CD14-positive monocyte (primary cell): ENCODE results near the gene QSOX1. TPM values are rescaled to one million over a fixed set of nuclear protein-coding genes. Genes with fewer than 3 reads are reported as not detected.

Source experiments
- DNase-seq, 3 donors: peaks; one replicate each; pipeline ENCODE4 v3.0.0-alpha.2; 2011 to 2022
- H2AFZ ChIP-seq: 2 replicates; pipeline ENCODE4 v1.6.0; 2012; ENCODE audit warnings: mild to moderate bottlenecking, low read depth, low read length, inconsistent platforms; ENCODE audit not compliant: insufficient read depth, poor library complexity, severe bottlenecking
- H3K27ac ChIP-seq, 2 donors: 1 replicate in 1 of 2; 2 replicates in 1 of 2; pipeline ENCODE4 v1.5.1; 2012 to 2013; ENCODE audit warnings: low read length in 2 of 2, control low read depth in 1 of 2, inconsistent platforms in 1 of 2, low read depth in 1 of 2, mild to moderate bottlenecking in 1 of 2
- H3K27me3 ChIP-seq, 2 donors: one replicate each; pipeline versions ENCODE4 v1.6.0 to v1.6.1; 2011 to 2013; ENCODE audit warnings: low read length in 2 of 2; ENCODE audit not compliant: control insufficient read depth in 2 of 2, insufficient read depth in 2 of 2
- H3K36me3 ChIP-seq, 2 donors: replicated peaks in 1 of 2; 1 replicate in 1 of 2; 2 replicates in 1 of 2; pipeline versions ENCODE4 v1.5.1 to v1.6.1; 2012 to 2013; ENCODE audit warnings: low read length in 2 of 2, control low read depth in 1 of 2, inconsistent platforms in 1 of 2, mild to moderate bottlenecking in 1 of 2; ENCODE audit not compliant: insufficient read depth in 2 of 2, control insufficient read depth in 1 of 2
- H3K4me1 ChIP-seq, 2 donors: 1 replicate in 1 of 2; 2 replicates in 1 of 2; pipeline versions ENCODE4 v1.5.1 to v1.6.1; 2012 to 2013; ENCODE audit warnings: low read length in 2 of 2, control low read depth in 1 of 2, inconsistent platforms in 1 of 2, mild to moderate bottlenecking in 1 of 2, moderate library complexity in 1 of 2; ENCODE audit not compliant: insufficient read depth in 2 of 2, control insufficient read depth in 1 of 2
- H3K4me2 ChIP-seq: replicated peaks from 2 replicates; pipeline ENCODE3; 2012; ENCODE audit warnings: low read length, moderate library complexity, mild to moderate bottlenecking; ENCODE audit not compliant: poor library complexity, severe bottlenecking; ENCODE audit errors: extremely low read depth
- H3K4me3 ChIP-seq, 3 experiments: fragments of 200-600 bp in 1 of 3; sonication (generic) in 1 of 3; replicated peaks in 1 of 3; 1 replicate in 2 of 3; 2 replicates in 1 of 3; pipeline ENCODE4 v1.5.1; 2011 to 2013; ENCODE audit warnings: low read length in 3 of 3, mild to moderate bottlenecking in 3 of 3, control low read depth in 2 of 3, low read depth in 2 of 3, inconsistent platforms in 1 of 3, moderate library complexity in 1 of 3
- H3K79me2 ChIP-seq: 2 replicates; pipeline ENCODE4 v1.6.0; 2012; ENCODE audit warnings: mild to moderate bottlenecking, control low read depth, inconsistent platforms, low read length, moderate library complexity; ENCODE audit not compliant: insufficient read depth
- H3K9ac ChIP-seq: 2 replicates; pipeline ENCODE4 v1.6.0; 2017; ENCODE audit warnings: low read length, mild to moderate bottlenecking; ENCODE audit not compliant: insufficient read depth, poor library complexity, severe bottlenecking
- H3K9me3 ChIP-seq, 2 donors: replicated peaks in 1 of 2; 1 replicate in 1 of 2; 2 replicates in 1 of 2; pipeline versions ENCODE4 v1.5.1 to v1.6.1; 2012 to 2013; ENCODE audit warnings: low read length in 2 of 2, control low read depth in 1 of 2; ENCODE audit not compliant: control insufficient read depth in 1 of 2, insufficient read depth in 1 of 2
- H4K20me1 ChIP-seq: 2 replicates; pipeline ENCODE4 v1.6.0; 2012; ENCODE audit warnings: mild to moderate bottlenecking, low read length, control low read depth, moderate library complexity; ENCODE audit not compliant: insufficient read depth
- H3K27ac Mint-ChIP-seq, 7 donors: one replicate each; pipeline ENCODE4 v1.8.0; 2020; ENCODE audit warnings: mild to moderate bottlenecking in 7 of 7, mixed read lengths in 7 of 7, moderate library complexity in 6 of 7, inconsistent platforms in 2 of 7
- H3K27me3 Mint-ChIP-seq, 3 donors: one replicate each; pipeline ENCODE4 v1.8.0; 2021 to 2022; ENCODE audit warnings: low read depth in 3 of 3, mild to moderate bottlenecking in 3 of 3, mixed read lengths in 3 of 3, moderate library complexity in 3 of 3, inconsistent platforms in 1 of 3
- H3K36me3 Mint-ChIP-seq, 2 donors: one replicate each; pipeline ENCODE4 v1.8.0; 2020; ENCODE audit warnings: mixed read lengths in 2 of 2, inconsistent platforms in 1 of 2, mild to moderate bottlenecking in 1 of 2
- H3K4me1 Mint-ChIP-seq: one replicate; pipeline ENCODE4 v1.8.0; 2020; ENCODE audit warnings: mild to moderate bottlenecking, mixed read lengths
- H3K4me3 Mint-ChIP-seq, 2 donors: one replicate each; pipeline ENCODE4 v1.8.0; 2020; ENCODE audit warnings: mild to moderate bottlenecking in 2 of 2, mixed read lengths in 2 of 2, moderate library complexity in 1 of 2
- H3K9me3 Mint-ChIP-seq, 7 donors: one replicate each; pipeline ENCODE4 v1.8.0; 2020 to 2022; ENCODE audit warnings: mixed read lengths in 7 of 7, mild to moderate bottlenecking in 6 of 7, moderate library complexity in 6 of 7, inconsistent platforms in 2 of 7
- CTCF ChIP-seq: fragments of 200-600 bp; IDR thresholded peaks from one replicate; pipeline ENCODE4 v1.8.0; 2022; ENCODE audit warnings: antibody characterized with exemption, mild to moderate bottlenecking
- WGBS: methylation state at CpG from one replicate; pipeline ENCODE4 v1.1.5; 2013; ENCODE audit warnings: missing lambda C conversion rate; ENCODE audit not compliant: insufficient coverage; 5-methylcytosine and 5-hydroxymethylcytosine counted together
- intact Hi-C, 2 donors: fragments of 100-400 bp; cut with micrococcal nuclease; formaldehyde crosslinking; loops; one replicate each; pipeline versions ENCODE4 v1.15.0 to v1.15.1; 2023
- polyA plus RNA-seq, 3 donors: library from polyadenylated mRNA; depleted of rRNA in 1 of 3; unstranded in 2 of 3; stranded (reverse) in 1 of 3; fragments of 300-500 nt in 2 of 3; fragments of >200 nt in 1 of 3; fragmentation: Illumina TruSeq in 2 of 3; gene quantifications; 1 replicate in 2 of 3; 2 replicates in 1 of 3; pipeline ENCODE4 v1.2.3, GENCODE V29; 2012 to 2021

QSOX1 gene
- polyA plus RNA-seq, 3 donors: 34.5 to 86.5 (median 35.8) TPM

DNA sequence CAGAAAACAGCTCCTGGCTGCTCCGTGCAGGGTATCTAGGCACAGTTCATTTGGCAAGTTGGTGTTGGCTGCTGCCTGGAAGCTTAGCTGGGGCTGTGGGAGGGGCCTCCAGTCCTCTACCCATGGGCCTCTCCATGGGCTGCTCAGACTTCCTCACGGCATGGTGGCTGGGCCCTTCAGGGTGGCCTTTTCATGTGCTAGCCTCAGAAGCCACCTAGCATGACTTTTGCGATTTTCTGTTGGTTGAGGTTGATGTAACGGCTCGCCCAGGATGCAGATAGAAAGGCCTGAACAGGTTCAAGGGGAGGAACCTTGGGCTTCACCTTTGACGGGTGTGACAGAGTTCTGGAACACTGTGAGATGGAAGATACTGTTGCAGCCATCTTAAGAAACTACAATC is 49.6 kb downstream of the QSOX1 start:
- H3K4me3 ChIP-seq: no peak overlapping the region
- Mint-ChIP-seq H3K4me3 (no peak overlapping the region), H3K27ac (no peak overlapping the region), H3K9me3 (no peaks in the 10 kb centered on the region), H3K27me3 (peaks cover 0 to 8% (median 4%) of the 10 kb centered on the region in 3 donors), H3K36me3 (peaks cover 1 to 15% of the 10 kb centered on the region in 2 donors), H3K4me1 (peaks cover 13% of the 10 kb centered on the region)
- H3K4me2 ChIP-seq: no peak overlapping the region
- H3K36me3 ChIP-seq: peaks cover 0 to 15% of the 10 kb centered on the region in 2 donors
- no peaks in the 10 kb centered on the region for H3K27me3 ChIP-seq
- no peak for TF ChIP-seq CTCF
- H3K4me1 ChIP-seq: peaks cover 10 to 12% of the 10 kb centered on the region in 2 donors
- no peak overlapping the region for H3K9ac ChIP-seq
- intact Hi-C loops: no loop called here
- H3K27ac ChIP-seq: no peak overlapping the region
- 86% methylated on average over 2 of the region's 6 CpGs for WGBS
- H4K20me1 ChIP-seq: no peaks in the 10 kb centered on the region
- H3K9me3 ChIP-seq: no peaks in the 10 kb centered on the region
- no peaks in the 10 kb centered on the region for H3K79me2 ChIP-seq
- no peak overlapping the region for H2AFZ ChIP-seq
- DNase-seq: no peak

- no peak for DNase-seq
- WGBS: 92% methylated on average over 3 of the region's 3 CpGs
- Mint-ChIP-seq H3K27ac (peak overlapping the region in 1 of 7 donors; percentile 25), H3K27me3 (peaks cover 3 to 13% (median 4%) of the 10 kb centered on the region in 3 donors), H3K4me1 (peaks cover 13% of the 10 kb centered on the region), H3K36me3 (no peaks in the 10 kb centered on the region), H3K9me3 (no peaks in the 10 kb centered on the region), H3K4me3 (no peak overlapping the region)
- no peak overlapping the region for H3K4me3 ChIP-seq
- H3K79me2 ChIP-seq: no peaks in the 10 kb centered on the region
- H3K4me2 ChIP-seq: no peak overlapping the region
- no peak overlapping the region for H2AFZ ChIP-seq
- no peak overlapping the region for H3K9ac ChIP-seq
- H3K27ac ChIP-seq: no peak overlapping the region
- H3K27me3 ChIP-seq: no peaks in the 10 kb centered on the region
- peaks cover 10 to 12% of the 10 kb centered on the region in 2 donors for H3K4me1 ChIP-seq
- no peak for TF ChIP-seq CTCF
- intact Hi-C loops: no loop called here
- no peaks in the 10 kb centered on the region for H4K20me1 ChIP-seq
- H3K9me3 ChIP-seq: no peaks in the 10 kb centered on the region
- H3K36me3 ChIP-seq: no peaks in the 10 kb centered on the region
Observed at GRCh38 chr1:180206581-180206980, 51.9 kb downstream of the QSOX1 start.
